HEK293 (cell line): ENCODE results near the gene BRD3.
A peak's percentile ranks its signal among the peaks of the same experiment; 100 is the strongest.

Source experiments
- MYNN ChIP-seq: fragments of 450-650 bp; formaldehyde crosslinking; IDR thresholded peaks from 2 replicates; pipeline ENCODE4 v1.5.1; 2016; ENCODE audit warnings: missing biosample characterization, missing genetic modification characterization, borderline replicate concordance
- OVOL3 ChIP-seq: fragments of 450-650 bp; formaldehyde crosslinking; IDR thresholded peaks from 2 replicates; pipeline ENCODE4 v1.5.1; 2016; ENCODE audit warnings: missing biosample characterization, missing genetic modification characterization
- PATZ1 ChIP-seq: fragments of 450-650 bp; formaldehyde crosslinking; IDR thresholded peaks from 2 replicates; pipeline ENCODE4 v1.5.1; 2016; ENCODE audit warnings: missing biosample characterization, missing genetic modification characterization
- SP3 ChIP-seq: fragments of 450-650 bp; formaldehyde crosslinking; IDR thresholded peaks from 2 replicates; pipeline ENCODE4 v1.5.1; 2016; ENCODE audit warnings: missing biosample characterization, missing genetic modification characterization
- WT1 ChIP-seq: fragments of 450-650 bp; formaldehyde crosslinking; IDR thresholded peaks from 2 replicates; pipeline ENCODE4 v1.5.1; 2016; ENCODE audit warnings: missing biosample characterization, missing genetic modification characterization
- YY1 ChIP-seq: fragments of 450-650 bp; formaldehyde crosslinking; IDR thresholded peaks from 2 replicates; pipeline ENCODE4 v1.5.1; 2018; ENCODE audit warnings: missing biosample characterization, missing genetic modification characterization
- ZBTB6 ChIP-seq: fragments of 450-650 bp; formaldehyde crosslinking; IDR thresholded peaks from 2 replicates; pipeline ENCODE4 v1.5.1; 2017; ENCODE audit warnings: missing biosample characterization, missing genetic modification characterization
- ZNF112 ChIP-seq: fragments of 450-650 bp; formaldehyde crosslinking; IDR thresholded peaks from 2 replicates; pipeline ENCODE4 v1.5.0; 2017; ENCODE audit warnings: missing biosample characterization, missing genetic modification characterization
- ZNF114 ChIP-seq: fragments of 450-650 bp; formaldehyde crosslinking; IDR thresholded peaks from 2 replicates; pipeline ENCODE4 v1.5.0; 2017; ENCODE audit warnings: missing biosample characterization, missing genetic modification characterization
- ZNF121 ChIP-seq: fragments of 450-650 bp; formaldehyde crosslinking; IDR thresholded peaks from 2 replicates; pipeline ENCODE4 v1.5.1; 2016; ENCODE audit warnings: missing biosample characterization, missing genetic modification characterization
- ZNF175 ChIP-seq: fragments of 450-650 bp; formaldehyde crosslinking; IDR thresholded peaks from 2 replicates; pipeline ENCODE4 v1.5.1; 2016; ENCODE audit warnings: missing biosample characterization, missing genetic modification characterization
- ZNF2 ChIP-seq: fragments of 450-650 bp; formaldehyde crosslinking; IDR thresholded peaks from 2 replicates; pipeline ENCODE4 v1.5.1; 2016; ENCODE audit warnings: missing biosample characterization, missing genetic modification characterization
- ZNF202 ChIP-seq: fragments of 450-650 bp; formaldehyde crosslinking; IDR thresholded peaks from 2 replicates; pipeline ENCODE4 v1.5.1; 2016; ENCODE audit warnings: missing biosample characterization, missing genetic modification characterization, borderline replicate concordance
- ZNF214 ChIP-seq: fragments of 450-650 bp; formaldehyde crosslinking; IDR thresholded peaks from 2 replicates; pipeline ENCODE4 v1.5.1; 2017; ENCODE audit warnings: missing biosample characterization, mild to moderate bottlenecking, missing genetic modification characterization, borderline replicate concordance
- ZNF223 ChIP-seq: fragments of 450-650 bp; formaldehyde crosslinking; IDR thresholded peaks from 2 replicates; pipeline ENCODE4 v1.5.1; 2016; ENCODE audit warnings: missing biosample characterization, missing genetic modification characterization
- ZNF239 ChIP-seq: fragments of 450-650 bp; formaldehyde crosslinking; IDR thresholded peaks from 2 replicates; pipeline ENCODE4 v1.5.1; 2016; ENCODE audit warnings: missing biosample characterization, missing genetic modification characterization
- ZNF354C ChIP-seq: fragments of 450-650 bp; formaldehyde crosslinking; IDR thresholded peaks from 2 replicates; pipeline ENCODE4 v1.5.1; 2016; ENCODE audit warnings: missing biosample characterization, missing genetic modification characterization, low read depth, borderline replicate concordance
- ZNF488 ChIP-seq: fragments of 450-650 bp; formaldehyde crosslinking; IDR thresholded peaks from 2 replicates; pipeline ENCODE4 v1.5.1; 2016; ENCODE audit warnings: missing biosample characterization, missing genetic modification characterization
- ZNF514 ChIP-seq: fragments of 450-650 bp; formaldehyde crosslinking; IDR thresholded peaks from 2 replicates; pipeline ENCODE4 v1.5.1; 2016; ENCODE audit warnings: missing biosample characterization, missing genetic modification characterization
- ZNF626 ChIP-seq: fragments of 450-650 bp; sonication (Bioruptor Pico); formaldehyde crosslinking; IDR thresholded peaks from 2 replicates; pipeline ENCODE4 v1.5.1; 2018; ENCODE audit warnings: missing biosample characterization, missing genetic modification characterization, inconsistent platforms
- ZNF701 ChIP-seq: fragments of 450-650 bp; formaldehyde crosslinking; IDR thresholded peaks from 2 replicates; pipeline ENCODE4 v1.5.1; 2016; ENCODE audit warnings: missing biosample characterization, missing genetic modification characterization
- ZNF768 ChIP-seq: fragments of 450-650 bp; formaldehyde crosslinking; IDR thresholded peaks from 2 replicates; pipeline ENCODE4 v1.5.1; 2018; ENCODE audit warnings: missing biosample characterization, mild to moderate bottlenecking, missing genetic modification characterization
- ZSCAN16 ChIP-seq: fragments of 450-650 bp; formaldehyde crosslinking; IDR thresholded peaks from 2 replicates; pipeline ENCODE4 v1.5.1; 2016; ENCODE audit warnings: missing biosample characterization, missing genetic modification characterization
- ZSCAN30 ChIP-seq: fragments of 450-650 bp; IDR thresholded peaks from 2 replicates; pipeline ENCODE4 v1.5.1; 2018; ENCODE audit warnings: missing biosample characterization, mild to moderate bottlenecking, missing genetic modification characterization, moderate library complexity
- ZXDB ChIP-seq: fragments of 450-650 bp; formaldehyde crosslinking; IDR thresholded peaks from 2 replicates; pipeline ENCODE4 v1.5.1; 2016; ENCODE audit warnings: missing biosample characterization, missing genetic modification characterization
- TF ChIP-seq, protein P1 (sequence below): fragments of 450-650 bp; formaldehyde crosslinking; IDR thresholded peaks from 2 replicates; pipeline ENCODE4 v1.5.1; 2016; ENCODE audit warnings: missing biosample characterization, missing genetic modification characterization
- TF ChIP-seq, protein P2 (sequence below): fragments of 450-650 bp; formaldehyde crosslinking; IDR thresholded peaks from 2 replicates; pipeline ENCODE4 v1.5.1; 2016; ENCODE audit warnings: missing biosample characterization, missing genetic modification characterization
- TF ChIP-seq, protein P3 (sequence below): fragments of 450-650 bp; formaldehyde crosslinking; IDR thresholded peaks from 2 replicates; pipeline ENCODE4 v1.5.1; 2016; ENCODE audit warnings: missing biosample characterization, missing genetic modification characterization
- TF ChIP-seq, protein P4 (sequence below): fragments of 450-650 bp; formaldehyde crosslinking; IDR thresholded peaks from 2 replicates; pipeline ENCODE4 v1.5.1; 2016; ENCODE audit warnings: missing biosample characterization, missing genetic modification characterization

Gene BRD3

DNA sequence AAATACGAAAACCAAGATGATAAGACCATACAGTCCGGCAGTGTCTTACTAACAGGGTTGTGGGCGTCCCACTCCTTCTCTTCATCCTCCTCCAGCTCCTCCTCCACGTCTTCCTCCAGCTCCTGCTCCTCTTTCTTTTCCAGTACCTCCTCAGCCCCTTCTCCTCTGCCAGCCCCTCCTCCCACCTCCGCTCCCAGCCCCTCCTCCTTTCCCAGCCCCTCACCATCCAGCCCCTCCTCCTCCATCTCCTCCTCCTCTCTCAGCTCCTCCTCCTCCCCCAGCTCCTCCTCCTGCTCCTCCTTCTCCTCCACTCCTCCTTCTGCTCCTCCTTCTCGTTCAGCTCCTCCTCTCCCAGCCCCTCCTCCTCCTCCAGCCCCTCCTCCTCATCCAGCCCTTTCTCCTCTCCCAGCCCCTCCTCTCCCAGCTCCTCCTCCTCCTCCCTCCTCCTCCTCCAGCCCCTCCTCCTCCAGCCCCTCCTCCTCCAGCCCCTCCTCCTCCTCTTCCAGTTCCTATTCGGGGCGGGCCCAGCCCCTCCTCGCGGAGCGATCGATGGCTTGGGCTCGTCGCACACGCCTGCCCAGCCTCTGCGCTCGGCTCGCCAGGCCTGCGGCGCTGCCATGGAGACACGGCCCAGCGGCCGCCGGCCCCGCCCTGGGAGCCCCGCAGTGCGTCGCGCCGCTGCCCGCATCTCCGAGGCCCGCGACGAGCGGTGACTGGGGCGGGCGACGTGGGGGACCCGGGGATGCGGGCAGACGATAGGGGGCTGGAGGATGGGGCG is 42.8 kb downstream of the BRD3 start, which contains the start of gene BRD3OS (continued):
- TF ChIP-seq ZBTB6 (no peak), MYNN (tag by site-specific recombination) (no peak), ZNF121 (tag by site-specific recombination) (no peak), ZSCAN30 (peak; percentile 77; the same call in 1 of the 2 replicates), ZNF239 (no peak), ZXDB (tag by site-specific recombination) (peak; percentile 55; the same call in 1 of the 2 replicates), ZSCAN16 (tag by site-specific recombination) (no peak), ZNF202 (tag by site-specific recombination) (no peak), ZNF175 (no peak), PATZ1 (tag by site-specific recombination) (peak; percentile 92), WT1 (peak; percentile 67), ZNF2 (no peak), SP3 (tag by site-specific recombination) (peak; percentile 100), YY1 (no peak), ZNF626 (tag by site-specific recombination) (no peak), ZNF514 (tag by site-specific recombination) (no peak), ZNF701 (tag by site-specific recombination) (no peak), ZNF488 (no peak), ZNF354C (tag by site-specific recombination) (no peak), ZNF112 (tag by site-specific recombination) (no peak), ZNF223 (tag by site-specific recombination) (no peak), OVOL3 (tag by site-specific recombination) (no peak), ZNF214 (tag by site-specific recombination) (no peak), ZNF114 (tag by site-specific recombination) (no peak), ZNF768 (no peak)
- TF ChIP-seq, protein P1, sequence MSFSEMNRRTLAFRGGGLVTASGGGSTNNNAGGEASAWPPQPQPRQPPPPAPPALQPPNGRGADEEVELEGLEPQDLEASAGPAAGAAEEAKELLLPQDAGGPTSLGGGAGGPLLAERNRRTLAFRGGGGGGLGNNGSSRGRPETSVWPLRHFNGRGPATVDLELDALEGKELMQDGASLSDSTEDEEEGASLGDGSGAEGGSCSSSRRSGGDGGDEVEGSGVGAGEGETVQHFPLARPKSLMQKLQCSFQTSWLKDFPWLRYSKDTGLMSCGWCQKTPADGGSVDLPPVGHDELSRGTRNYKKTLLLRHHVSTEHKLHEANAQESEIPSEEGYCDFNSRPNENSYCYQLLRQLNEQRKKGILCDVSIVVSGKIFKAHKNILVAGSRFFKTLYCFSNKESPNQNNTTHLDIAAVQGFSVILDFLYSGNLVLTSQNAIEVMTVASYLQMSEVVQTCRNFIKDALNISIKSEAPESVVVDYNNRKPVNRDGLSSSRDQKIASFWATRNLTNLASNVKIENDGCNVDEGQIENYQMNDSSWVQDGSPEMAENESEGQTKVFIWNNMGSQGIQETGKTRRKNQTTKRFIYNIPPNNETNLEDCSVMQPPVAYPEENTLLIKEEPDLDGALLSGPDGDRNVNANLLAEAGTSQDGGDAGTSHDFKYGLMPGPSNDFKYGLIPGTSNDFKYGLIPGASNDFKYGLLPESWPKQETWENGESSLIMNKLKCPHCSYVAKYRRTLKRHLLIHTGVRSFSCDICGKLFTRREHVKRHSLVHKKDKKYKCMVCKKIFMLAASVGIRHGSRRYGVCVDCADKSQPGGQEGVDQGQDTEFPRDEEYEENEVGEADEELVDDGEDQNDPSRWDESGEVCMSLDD (tag by site-specific recombination), result no peak
- TF ChIP-seq, protein P2, sequence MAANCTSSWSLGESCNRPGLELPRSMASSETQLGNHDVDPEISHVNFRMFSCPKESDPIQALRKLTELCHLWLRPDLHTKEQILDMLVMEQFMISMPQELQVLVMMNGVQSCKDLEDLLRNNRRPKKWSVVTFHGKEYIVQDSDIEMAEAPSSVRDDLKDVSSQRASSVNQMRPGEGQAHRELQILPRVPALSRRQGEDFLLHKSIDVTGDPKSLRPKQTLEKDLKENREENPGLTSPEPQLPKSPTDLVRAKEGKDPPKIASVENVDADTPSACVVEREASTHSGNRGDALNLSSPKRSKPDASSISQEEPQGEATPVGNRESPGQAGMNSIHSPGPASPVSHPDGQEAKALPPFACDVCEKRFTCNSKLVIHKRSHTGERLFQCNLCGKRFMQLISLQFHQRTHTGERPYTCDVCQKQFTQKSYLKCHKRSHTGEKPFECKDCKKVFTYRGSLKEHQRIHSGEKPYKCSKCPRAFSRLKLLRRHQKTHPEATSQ (tag by site-specific recombination), result no peak
- TF ChIP-seq, protein P3, sequence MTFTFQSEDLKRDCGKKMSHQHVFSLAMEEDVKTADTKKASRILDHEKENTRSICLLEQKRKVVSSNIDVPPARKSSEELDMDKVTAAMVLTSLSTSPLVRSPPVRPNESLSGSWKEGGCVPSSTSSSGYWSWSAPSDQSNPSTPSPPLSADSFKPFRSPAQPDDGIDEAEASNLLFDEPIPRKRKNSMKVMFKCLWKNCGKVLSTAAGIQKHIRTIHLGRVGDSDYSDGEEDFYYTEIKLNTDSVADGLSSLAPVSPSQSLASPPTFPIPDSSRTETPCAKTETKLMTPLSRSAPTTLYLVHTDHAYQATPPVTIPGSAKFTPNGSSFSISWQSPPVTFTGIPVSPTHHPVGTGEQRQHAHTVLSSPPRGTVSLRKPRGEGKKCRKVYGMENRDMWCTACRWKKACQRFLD (tag by site-specific recombination), result no peak
- TF ChIP-seq, protein P4, sequence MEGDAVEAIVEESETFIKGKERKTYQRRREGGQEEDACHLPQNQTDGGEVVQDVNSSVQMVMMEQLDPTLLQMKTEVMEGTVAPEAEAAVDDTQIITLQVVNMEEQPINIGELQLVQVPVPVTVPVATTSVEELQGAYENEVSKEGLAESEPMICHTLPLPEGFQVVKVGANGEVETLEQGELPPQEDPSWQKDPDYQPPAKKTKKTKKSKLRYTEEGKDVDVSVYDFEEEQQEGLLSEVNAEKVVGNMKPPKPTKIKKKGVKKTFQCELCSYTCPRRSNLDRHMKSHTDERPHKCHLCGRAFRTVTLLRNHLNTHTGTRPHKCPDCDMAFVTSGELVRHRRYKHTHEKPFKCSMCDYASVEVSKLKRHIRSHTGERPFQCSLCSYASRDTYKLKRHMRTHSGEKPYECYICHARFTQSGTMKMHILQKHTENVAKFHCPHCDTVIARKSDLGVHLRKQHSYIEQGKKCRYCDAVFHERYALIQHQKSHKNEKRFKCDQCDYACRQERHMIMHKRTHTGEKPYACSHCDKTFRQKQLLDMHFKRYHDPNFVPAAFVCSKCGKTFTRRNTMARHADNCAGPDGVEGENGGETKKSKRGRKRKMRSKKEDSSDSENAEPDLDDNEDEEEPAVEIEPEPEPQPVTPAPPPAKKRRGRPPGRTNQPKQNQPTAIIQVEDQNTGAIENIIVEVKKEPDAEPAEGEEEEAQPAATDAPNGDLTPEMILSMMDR, result no peak
